Muscle of leg (tissue), 11 donors: ENCODE data around the gene NOL7. TPM values are rescaled to one million over a fixed set of nuclear protein-coding genes. Genes with fewer than 3 reads are reported as not detected.

Source experiments
- DNase-seq: peaks from one replicate; pipeline ENCODE4 v3.0.0; 2013
- H3K27ac ChIP-seq: one replicate; pipeline ENCODE4 v1.5.1; 2013; ENCODE audit warnings: mild to moderate bottlenecking, low read length, control low read depth
- H3K27me3 ChIP-seq: one replicate; pipeline ENCODE4 v1.6.1; 2013; ENCODE audit warnings: low read length; ENCODE audit not compliant: control insufficient read depth, insufficient read depth
- H3K36me3 ChIP-seq: one replicate; pipeline ENCODE4 v1.6.1; 2013; ENCODE audit warnings: low read length; ENCODE audit not compliant: control insufficient read depth, insufficient read depth
- H3K4me1 ChIP-seq: one replicate; pipeline ENCODE4 v1.6.1; 2013; ENCODE audit warnings: low read length; ENCODE audit not compliant: control insufficient read depth, insufficient read depth
- H3K4me3 ChIP-seq: one replicate; pipeline ENCODE4 v1.5.1; 2013; ENCODE audit warnings: low read length, control low read depth
- H3K9me3 ChIP-seq: replicated peaks from 2 replicates; pipeline ENCODE4 v1.6.1; 2013; ENCODE audit warnings: low read depth, low read length; ENCODE audit not compliant: control insufficient read depth
- WGBS: methylation state at CpG from one replicate; pipeline ENCODE4 v1.1.5; 2013; ENCODE audit warnings: missing lambda C conversion rate; ENCODE audit not compliant: insufficient coverage; 5-methylcytosine and 5-hydroxymethylcytosine counted together
- polyA plus RNA-seq, 8 donors: library from polyadenylated mRNA; unstranded; fragments of 120-200 nt; gene quantifications; one replicate each; pipeline versions ENCODE4 v1.2.1 to v1.2.3, GENCODE V29; 2013; ENCODE audit warnings: inconsistent platforms in 1 of 8, low replicate concordance in 1 of 8; ENCODE audit not compliant: insufficient read length in 8 of 8, insufficient read depth in 1 of 8
- total RNA-seq: library from RNA; stranded (reverse); fragments of 120-200 nt; gene quantifications from one replicate; pipeline ENCODE4 v1.2.4, GENCODE V29; 2013

Gene NOL7
- total and polyA plus RNA-seq, 9 donors, result 49.7 to 69.0 (median 64.6) TPM

DNA sequence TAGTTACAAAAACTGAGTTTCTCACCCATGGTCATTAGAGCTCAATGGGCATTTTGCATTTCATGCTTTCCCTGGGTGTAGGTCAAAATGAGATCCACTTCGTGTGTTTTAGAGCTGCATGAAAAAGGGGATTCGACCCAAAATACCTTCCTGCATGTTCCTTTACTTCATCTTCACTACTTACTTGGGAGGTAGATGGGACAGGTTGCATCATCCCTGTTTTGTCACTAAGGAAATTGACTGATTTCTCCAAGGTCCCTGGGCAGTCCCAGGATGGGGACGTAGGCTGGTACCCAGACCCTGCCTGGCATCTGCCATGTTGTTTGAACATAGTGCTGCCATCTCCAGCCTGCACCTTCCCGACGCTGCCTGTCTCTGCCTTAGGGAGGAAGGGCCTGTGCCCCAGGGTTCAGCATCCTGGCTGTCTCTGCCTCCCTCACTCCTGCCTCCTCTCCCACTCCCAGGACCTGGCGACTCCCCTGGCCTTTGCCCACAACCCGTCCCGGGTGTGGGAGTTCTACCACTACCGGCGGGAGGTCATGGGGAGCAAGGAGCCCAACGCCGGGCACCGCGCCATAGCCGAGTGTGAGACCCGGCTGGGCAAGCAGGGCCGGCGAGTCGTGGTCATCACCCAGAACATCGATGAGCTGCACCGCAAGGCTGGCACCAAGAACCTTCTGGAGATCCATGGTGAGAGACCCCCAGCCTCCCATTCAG lies 23.8 kb upstream of the NOL7 start:
- Histone ChIP-seq H3K36me3 (peaks cover 48% of the 10 kb centered on the region), H3K4me1 (no peaks in the 10 kb centered on the region), H3K27ac (no peak overlapping the region), H3K27me3 (no peaks in the 10 kb centered on the region), H3K9me3 (no peaks in the 10 kb centered on the region), H3K4me3 (no peak overlapping the region)
- 95% methylated on average over 15 of the region's 21 CpGs for WGBS
- DNase-seq, result no peak

DNA sequence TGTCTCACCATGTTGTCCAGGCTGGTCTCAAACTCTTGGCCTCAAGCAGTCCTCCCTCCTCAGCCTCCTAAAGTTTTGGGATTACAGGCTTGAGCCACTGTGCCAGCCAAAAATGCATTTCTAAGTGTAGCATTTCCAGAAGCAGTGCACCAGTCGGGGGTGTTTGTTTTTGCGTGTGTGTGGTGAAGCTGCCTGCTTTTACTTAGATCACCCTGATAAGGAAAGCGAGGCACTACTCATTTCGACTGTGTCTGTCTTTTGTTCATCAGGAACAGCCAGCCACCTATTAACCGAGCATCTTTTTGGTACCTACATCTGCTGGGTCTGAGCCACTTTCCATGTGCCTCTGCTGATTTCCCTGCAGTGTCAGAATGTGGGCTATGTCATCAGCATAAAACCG lies 22.0 kb upstream of the NOL7 start:
- Histone ChIP-seq H3K36me3 (peaks cover 40% of the 10 kb centered on the region), H3K4me3 (no peak overlapping the region), H3K27ac (no peak overlapping the region), H3K27me3 (no peaks in the 10 kb centered on the region), H3K9me3 (no peaks in the 10 kb centered on the region), H3K4me1 (no peaks in the 10 kb centered on the region)
- WGBS, result 92% methylated on average over 5 of the region's 6 CpGs
- DNase-seq, result no peak

DNA sequence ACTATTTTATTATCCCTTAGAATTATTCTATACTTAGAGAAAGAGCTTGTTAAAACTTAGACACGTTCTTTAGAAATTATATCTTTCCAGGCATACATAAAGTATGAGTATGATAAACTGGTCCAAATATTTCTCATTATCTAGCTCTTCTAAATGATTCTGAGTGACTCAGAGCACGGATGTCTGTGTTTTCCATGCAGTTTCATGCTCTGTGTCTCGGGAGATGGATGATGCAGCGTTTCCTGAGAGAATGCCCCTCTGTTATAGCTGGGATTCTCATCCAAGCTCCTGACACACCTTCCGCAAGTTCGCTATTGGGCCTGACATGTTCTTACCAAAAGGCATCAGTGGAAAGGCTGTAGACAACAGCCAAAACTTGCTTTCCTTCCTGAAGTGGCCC lies 21.4 kb upstream of the NOL7 start:
- H3K4me3 ChIP-seq, result no peak overlapping the region
- H3K36me3 ChIP-seq, result peaks cover 41% of the 10 kb centered on the region
- DNase-seq, result no peak
- H3K27me3 ChIP-seq, result no peaks in the 10 kb centered on the region
- H3K9me3 ChIP-seq, result no peaks in the 10 kb centered on the region
- no peaks in the 10 kb centered on the region for H3K4me1 ChIP-seq
- WGBS, result 82% methylated on average over 4 of the region's 6 CpGs
- no peak overlapping the region for H3K27ac ChIP-seq

DNA sequence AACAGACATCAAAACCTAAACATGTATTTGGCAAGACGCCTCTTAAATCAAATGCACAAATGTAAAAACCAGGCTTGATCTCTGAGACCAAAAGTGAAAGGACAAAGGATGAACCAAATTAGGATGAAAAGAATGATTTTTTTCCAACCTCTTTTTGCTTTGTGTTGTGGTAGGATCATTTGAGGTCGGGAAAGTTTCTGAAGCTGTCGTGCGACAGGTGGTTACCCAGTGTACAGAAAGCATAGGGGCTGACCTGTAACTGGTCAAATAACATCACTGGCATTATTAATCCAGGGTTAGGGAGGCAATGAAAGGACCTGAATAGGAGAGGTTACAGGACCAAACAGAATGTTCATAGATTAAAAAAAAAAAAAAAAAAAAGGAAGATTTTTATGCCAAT lies 18.1 kb upstream of the NOL7 start:
- no peaks in the 10 kb centered on the region for H3K9me3 ChIP-seq
- no peaks in the 10 kb centered on the region for H3K27me3 ChIP-seq
- H3K4me1 ChIP-seq, result no peaks in the 10 kb centered on the region
- no peak overlapping the region for H3K27ac ChIP-seq
- H3K36me3 ChIP-seq, result peaks cover 39% of the 10 kb centered on the region
- DNase-seq, result no peak
- no peak overlapping the region for H3K4me3 ChIP-seq
- no CpG with 5 or more reads among the region's 4 CpGs for WGBS

DNA sequence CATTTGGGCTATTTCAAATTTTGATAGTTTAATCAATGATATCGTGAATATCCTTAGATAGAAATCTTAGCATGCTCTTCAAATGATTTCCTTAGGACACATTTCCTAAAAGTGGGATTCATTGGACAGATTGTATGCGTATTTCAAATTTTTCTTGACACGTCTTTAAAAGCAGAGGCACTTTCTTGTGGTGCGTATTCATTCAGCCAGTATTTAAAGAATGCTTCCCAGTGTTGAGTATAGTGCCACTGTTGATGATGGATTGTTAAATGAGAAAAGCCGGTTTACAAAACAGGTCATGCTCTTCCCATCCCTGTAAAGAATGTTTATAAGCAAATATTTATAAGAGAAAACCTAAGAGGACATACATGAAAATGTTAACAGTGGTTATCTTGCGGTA lies 15.1 kb upstream of the NOL7 start:
- H3K4me3 ChIP-seq, result no peak overlapping the region
- peaks cover 34% of the 10 kb centered on the region for H3K36me3 ChIP-seq
- no peaks in the 10 kb centered on the region for H3K9me3 ChIP-seq
- no peak overlapping the region for H3K27ac ChIP-seq
- DNase-seq, result no peak
- no peaks in the 10 kb centered on the region for H3K4me1 ChIP-seq
- no peaks in the 10 kb centered on the region for H3K27me3 ChIP-seq
- no CpG with 5 or more reads among the region's 6 CpGs for WGBS

DNA sequence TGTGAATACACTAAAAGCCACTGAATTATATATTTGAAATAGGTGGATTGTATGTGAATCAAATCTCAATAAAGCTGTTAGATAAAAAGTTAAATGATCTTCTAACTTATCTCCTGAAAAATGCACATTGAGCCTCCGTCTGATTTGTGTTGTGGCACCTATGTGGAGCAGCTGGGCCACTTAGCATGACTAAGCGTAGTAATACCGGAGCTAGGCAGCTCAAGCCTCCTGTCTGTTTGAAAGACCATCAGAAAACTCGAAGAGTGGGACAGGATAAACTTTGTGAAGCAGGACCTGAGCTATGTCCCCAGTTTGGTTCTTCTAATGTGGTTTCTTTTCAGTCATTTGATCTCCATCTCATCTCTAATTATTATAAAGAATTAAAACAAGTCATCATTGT lies 11.0 kb upstream of the NOL7 start:
- Histone ChIP-seq H3K9me3 (no peaks in the 10 kb centered on the region), H3K4me3 (no peak overlapping the region), H3K27me3 (no peaks in the 10 kb centered on the region), H3K36me3 (peaks cover 20% of the 10 kb centered on the region), H3K27ac (no peak overlapping the region), H3K4me1 (no peaks in the 10 kb centered on the region)
- no peak for DNase-seq
- 88% methylated on average over 3 of the region's 4 CpGs for WGBS

DNA sequence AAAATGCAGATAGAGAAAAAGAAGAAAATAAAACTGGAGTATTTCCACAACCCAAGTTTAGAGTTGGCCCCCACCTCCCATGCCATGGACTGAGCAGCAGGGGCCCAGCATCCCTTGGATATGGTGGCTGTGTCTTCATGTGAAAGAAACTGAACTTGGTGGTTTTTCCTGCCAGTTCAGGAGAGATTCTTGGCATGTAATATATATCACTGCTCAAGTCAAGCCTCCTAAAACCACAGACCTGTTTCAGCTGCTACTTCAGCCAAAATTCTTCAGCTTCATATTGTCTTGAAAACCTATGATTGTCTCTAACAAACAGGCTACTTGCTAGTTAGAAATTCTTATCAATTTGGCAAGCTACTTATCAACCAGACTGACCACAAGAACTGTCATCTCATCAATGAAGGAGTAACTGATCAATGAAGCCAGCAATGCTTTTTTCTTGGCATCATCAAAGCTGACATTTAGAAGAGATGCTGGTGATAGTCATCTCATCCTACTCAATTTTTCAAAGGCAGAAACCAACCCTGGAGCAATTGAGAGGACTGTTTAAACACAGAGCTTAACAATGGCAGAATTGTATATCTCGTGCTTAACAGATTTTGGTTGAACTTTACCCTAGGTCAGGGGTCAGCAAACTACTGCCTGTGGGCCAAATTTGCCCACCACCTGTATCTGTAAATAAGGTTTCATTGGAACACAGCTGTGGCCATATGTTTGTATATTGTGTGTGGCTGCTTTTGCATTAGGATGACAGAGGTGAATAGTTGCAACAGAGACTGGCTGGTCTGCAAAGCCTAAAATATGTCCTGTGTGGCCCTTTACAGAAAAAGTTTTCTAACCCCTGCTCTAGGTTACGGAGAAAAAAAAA lies 10.4 kb upstream of the NOL7 start:
- WGBS, result no CpG with 5 or more reads among the region's 2 CpGs
- DNase-seq, result no peak
- H3K27ac ChIP-seq, result no peak overlapping the region
- H3K27me3 ChIP-seq, result no peaks in the 10 kb centered on the region
- no peak overlapping the region for H3K4me3 ChIP-seq
- H3K36me3 ChIP-seq, result peaks cover 20% of the 10 kb centered on the region
- no peaks in the 10 kb centered on the region for H3K4me1 ChIP-seq
- no peaks in the 10 kb centered on the region for H3K9me3 ChIP-seq

DNA sequence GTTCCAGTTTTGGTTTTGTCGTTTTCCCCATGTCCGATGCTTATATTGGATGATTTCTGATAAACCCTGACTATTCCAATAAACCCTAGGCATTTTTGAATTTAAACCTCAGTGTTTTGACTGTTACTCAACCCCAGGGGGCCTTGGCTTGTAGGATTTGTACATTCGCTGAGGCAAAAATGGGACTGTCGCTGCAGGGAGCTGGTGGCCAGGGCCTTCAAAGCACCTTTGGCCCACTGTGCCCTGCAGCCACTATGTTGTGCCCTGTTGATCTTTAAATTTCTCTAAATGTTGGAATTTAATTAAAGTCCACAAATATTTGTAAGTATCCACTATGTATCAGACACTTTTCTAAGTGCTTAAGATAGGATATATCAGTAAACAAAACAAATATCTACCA lies 9.5 kb upstream of the NOL7 start:
- H3K27ac ChIP-seq, result no peak overlapping the region
- no peaks in the 10 kb centered on the region for H3K9me3 ChIP-seq
- no peak overlapping the region for H3K4me3 ChIP-seq
- no peak for DNase-seq
- H3K27me3 ChIP-seq, result no peaks in the 10 kb centered on the region
- peaks cover 19% of the 10 kb centered on the region for H3K36me3 ChIP-seq
- whole genome bisulfite sequencing, result no CpG with 5 or more reads among the region's 4 CpGs
- H3K4me1 ChIP-seq, result no peaks in the 10 kb centered on the region

DNA sequence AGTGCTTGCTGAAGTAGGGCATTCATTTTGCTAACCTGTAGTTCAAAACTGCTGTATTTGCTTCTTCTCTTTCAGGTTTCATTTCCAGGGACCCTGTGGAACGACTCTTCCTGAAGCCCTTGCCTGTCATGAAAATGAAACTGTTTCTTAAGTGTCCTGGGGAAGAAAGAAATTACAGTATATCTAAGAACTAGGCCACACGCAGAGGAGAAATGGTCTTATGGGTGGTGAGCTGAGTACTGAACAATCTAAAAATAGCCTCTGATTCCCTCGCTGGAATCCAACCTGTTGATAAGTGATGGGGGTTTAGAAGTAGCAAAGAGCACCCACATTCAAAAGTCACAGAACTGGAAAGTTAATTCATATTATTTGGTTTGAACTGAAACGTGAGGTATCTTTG lies 3.4 kb upstream of the NOL7 start:
- no peak overlapping the region for H3K27ac ChIP-seq
- peaks cover 5% of the 10 kb centered on the region for H3K36me3 ChIP-seq
- no peaks in the 10 kb centered on the region for H3K9me3 ChIP-seq
- H3K4me1 ChIP-seq, result peaks cover 7% of the 10 kb centered on the region
- WGBS, result no CpG with 5 or more reads among the region's 4 CpGs
- no peak for DNase-seq
- no peaks in the 10 kb centered on the region for H3K27me3 ChIP-seq
- no peak overlapping the region for H3K4me3 ChIP-seq

DNA sequence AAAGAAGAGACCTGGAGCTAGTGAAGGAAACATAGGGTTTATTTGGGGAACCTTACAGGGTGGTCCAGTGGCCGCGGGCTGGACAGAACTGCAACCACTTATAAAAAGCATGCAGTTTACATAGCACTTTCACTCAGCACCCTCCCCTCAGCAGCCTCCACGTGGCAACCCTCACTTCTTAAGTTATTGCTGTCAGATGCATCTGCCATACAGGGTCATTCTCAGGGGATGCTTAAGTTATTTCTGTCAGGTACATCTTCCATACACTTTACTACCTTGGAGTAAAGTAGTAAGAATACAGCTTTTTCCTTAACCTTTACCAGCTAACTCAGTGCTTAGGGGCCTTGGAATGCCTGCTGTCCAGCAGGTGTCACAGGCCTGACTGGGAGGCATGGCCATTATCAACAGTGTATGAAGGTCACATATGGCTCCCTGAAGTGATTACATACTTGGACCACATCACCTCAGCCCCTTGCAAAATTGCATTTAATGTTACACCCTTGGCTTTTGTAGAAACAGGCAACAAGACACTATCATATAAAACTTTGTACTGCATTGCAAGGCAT lies 2.0 kb upstream of the NOL7 start:
- no peaks in the 10 kb centered on the region for H3K27me3 ChIP-seq
- H3K36me3 ChIP-seq, result peaks cover 15% of the 10 kb centered on the region
- no peak overlapping the region for H3K4me3 ChIP-seq
- H3K27ac ChIP-seq, result no peak overlapping the region
- no peaks in the 10 kb centered on the region for H3K9me3 ChIP-seq
- peaks cover 7% of the 10 kb centered on the region for H3K4me1 ChIP-seq
- DNase-seq, result no peak
- WGBS, result 61% methylated on average over 3 of the region's 3 CpGs
